HepG2 (cell line): ENCODE results near the gene RBBP9. TPM values are rescaled to one million over a fixed set of nuclear protein-coding genes. Genes with fewer than 3 reads are reported as not detected.

Source experiments
- ATAD3A ChIP-seq: sonication (generic); formaldehyde crosslinking; IDR thresholded peaks from 2 replicates; pipeline ENCODE4 v1.4.0; 2020; ENCODE audit warnings: missing genetic modification reagents
- EEA1 ChIP-seq: sonication (generic); formaldehyde crosslinking; IDR thresholded peaks from 2 replicates; pipeline ENCODE4 v1.5.1; 2020; ENCODE audit warnings: mild to moderate bottlenecking, missing genetic modification reagents, borderline replicate concordance
- KDM4B ChIP-seq: sonication (generic); formaldehyde crosslinking; IDR thresholded peaks from 2 replicates; pipeline ENCODE4 v1.4.0; 2020; ENCODE audit warnings: missing genetic modification reagents
- MIXL1 ChIP-seq: IDR thresholded peaks from 2 replicates; pipeline ENCODE4 v1.6.1; 2016
- NRL ChIP-seq: sonication (generic); formaldehyde crosslinking; IDR thresholded peaks from 2 replicates; pipeline ENCODE4 v1.5.0; 2020; ENCODE audit warnings: missing genetic modification reagents, mild to moderate bottlenecking, moderate library complexity, borderline replicate concordance
- TEAD3 ChIP-seq: optimal IDR thresholded peaks from 2 replicates; pipeline ENCODE3; 2016; ENCODE audit warnings: borderline replicate concordance
- TP53 ChIP-seq: sonication (generic); formaldehyde crosslinking; conservative IDR thresholded peaks from 2 replicates; pipeline ENCODE4 v1.4.0; 2020; ENCODE audit warnings: missing genetic modification reagents
- XBP1 ChIP-seq: sonication (generic); formaldehyde crosslinking; IDR thresholded peaks from 2 replicates; pipeline ENCODE4 v1.5.0; 2020; ENCODE audit warnings: missing genetic modification reagents
- ZKSCAN8 ChIP-seq: IDR thresholded peaks from 2 replicates; pipeline ENCODE4 v1.6.1; 2016; ENCODE audit warnings: borderline replicate concordance, missing genetic modification reagents, missing compliant biosample characterization
- ZNF225 ChIP-seq: sonication (generic); formaldehyde crosslinking; IDR thresholded peaks from 2 replicates; pipeline ENCODE4 v1.4.0; 2020; ENCODE audit warnings: mild to moderate bottlenecking, missing genetic modification reagents
- ZNF232 ChIP-seq: sonication (generic); formaldehyde crosslinking; IDR thresholded peaks from 2 replicates; pipeline ENCODE4 v1.4.0; 2020; ENCODE audit warnings: missing genetic modification reagents, borderline replicate concordance
- ZNF263 ChIP-seq: sonication (generic); formaldehyde crosslinking; IDR thresholded peaks from 2 replicates; pipeline ENCODE4 v1.4.0; 2020; ENCODE audit warnings: missing genetic modification reagents
- ZNF264 ChIP-seq: sonication (generic); formaldehyde crosslinking; IDR thresholded peaks from 2 replicates; pipeline ENCODE4 v1.4.0; 2020; ENCODE audit warnings: missing genetic modification reagents
- ZNF878 ChIP-seq: sonication (generic); formaldehyde crosslinking; IDR thresholded peaks from 2 replicates; pipeline ENCODE4 v1.8.1; 2023; ENCODE audit warnings: mild to moderate bottlenecking, missing genetic modification reagents, moderate library complexity
- polyA plus RNA-seq, 8 experiments: library from polyadenylated mRNA; depleted of rRNA in 3 of 8; stranded (reverse) in 7 of 8; unstranded in 1 of 8; fragments of >200 nt; fragmentation: Illumina TruSeq in 4 of 8; extraction: Trizol in 4 of 8; gene quantifications; 2 replicates each; pipeline versions ENCODE4 v1.2.1 to v1.2.3, GENCODE V29; 2011 to 2016; ENCODE audit warnings: low read depth in 4 of 8, missing spikeins in 1 of 8, mixed read lengths in 1 of 8; ENCODE audit not compliant: insufficient read depth in 1 of 8
- total RNA-seq, 5 experiments: library from RNA; depleted of rRNA; stranded (reverse); fragments of >200 nt; fragmentation: Illumina TruSeq; extraction: Trizol; gene quantifications; 2 replicates each; pipeline ENCODE4 v1.2.3, GENCODE V29; 2016; ENCODE audit warnings: low read depth in 1 of 5
- TF ChIP-seq, protein P1 (sequence below): sonication (generic); formaldehyde crosslinking; IDR thresholded peaks from 2 replicates; pipeline ENCODE4 v1.5.0; 2020; ENCODE audit warnings: mild to moderate bottlenecking, missing genetic modification reagents, moderate library complexity
- TF ChIP-seq, protein P2 (sequence below): sonication (generic); formaldehyde crosslinking; IDR thresholded peaks from 2 replicates; pipeline ENCODE4 v1.5.0; 2020; ENCODE audit warnings: missing genetic modification reagents
- TF ChIP-seq, protein P3 (sequence below): sonication (generic); formaldehyde crosslinking; IDR thresholded peaks from 2 replicates; pipeline ENCODE4 v1.8.1; 2023; ENCODE audit warnings: mild to moderate bottlenecking, missing genetic modification reagents
- TF ChIP-seq, protein P4 (sequence below): sonication (generic); formaldehyde crosslinking; IDR thresholded peaks from 2 replicates; pipeline ENCODE4 v1.4.0; 2020; ENCODE audit warnings: mild to moderate bottlenecking, low read depth, missing genetic modification reagents
- TF ChIP-seq, protein P5 (sequence below): sonication (generic); formaldehyde crosslinking; IDR thresholded peaks from 2 replicates; pipeline ENCODE4 v1.4.0; 2020; ENCODE audit warnings: low read depth, mild to moderate bottlenecking, missing genetic modification reagents

The RBBP9 gene
- total and polyA plus RNA-seq, 2 of the 13 experiments (the other 11 are each of a cell fraction or from before 2014, with no cell fraction given) = 28.0 to 56.3 TPM

DNA sequence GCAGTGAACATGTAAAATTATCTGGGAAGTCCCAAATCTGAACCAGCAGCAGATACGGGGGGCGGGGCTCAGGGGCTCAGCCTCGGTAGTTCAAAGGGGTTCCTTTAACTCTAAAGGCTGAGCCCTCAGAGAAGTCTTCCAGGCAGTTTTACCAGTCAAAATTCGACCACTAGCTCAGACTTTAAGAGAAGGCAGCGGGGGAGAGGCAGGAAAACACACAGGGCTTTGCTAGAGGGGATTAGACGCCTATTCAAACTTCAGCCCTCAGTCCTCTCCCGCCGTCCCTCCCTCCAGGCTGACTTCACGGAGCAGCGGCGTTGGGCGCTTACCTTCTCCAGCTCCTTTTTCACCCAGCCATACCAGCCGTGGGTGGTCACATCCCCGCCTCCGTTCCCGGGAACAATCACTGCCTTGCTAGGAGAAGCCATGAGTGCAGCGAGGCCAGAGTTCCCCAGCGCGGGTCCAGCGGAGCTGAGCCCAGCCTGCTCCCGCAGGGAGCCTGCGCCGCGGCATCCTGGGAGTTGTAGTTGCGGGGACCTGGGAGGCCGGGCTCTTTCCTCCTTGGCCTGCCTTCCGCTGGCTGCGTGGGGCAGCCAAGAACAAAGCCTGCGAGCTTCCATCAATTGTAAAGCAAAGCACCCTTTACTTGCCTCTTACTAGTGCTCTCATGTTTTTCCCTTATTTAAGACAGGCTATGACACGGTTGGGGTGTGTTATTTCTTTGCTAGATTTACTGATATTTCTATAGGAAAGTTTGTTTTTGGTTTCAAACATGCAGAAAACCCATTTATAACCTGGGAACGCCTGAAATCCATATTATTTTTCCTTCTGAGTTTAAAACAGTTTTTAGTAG lies at the start of gene RBBP9 (continued):
- TF ChIP-seq, protein P1, sequence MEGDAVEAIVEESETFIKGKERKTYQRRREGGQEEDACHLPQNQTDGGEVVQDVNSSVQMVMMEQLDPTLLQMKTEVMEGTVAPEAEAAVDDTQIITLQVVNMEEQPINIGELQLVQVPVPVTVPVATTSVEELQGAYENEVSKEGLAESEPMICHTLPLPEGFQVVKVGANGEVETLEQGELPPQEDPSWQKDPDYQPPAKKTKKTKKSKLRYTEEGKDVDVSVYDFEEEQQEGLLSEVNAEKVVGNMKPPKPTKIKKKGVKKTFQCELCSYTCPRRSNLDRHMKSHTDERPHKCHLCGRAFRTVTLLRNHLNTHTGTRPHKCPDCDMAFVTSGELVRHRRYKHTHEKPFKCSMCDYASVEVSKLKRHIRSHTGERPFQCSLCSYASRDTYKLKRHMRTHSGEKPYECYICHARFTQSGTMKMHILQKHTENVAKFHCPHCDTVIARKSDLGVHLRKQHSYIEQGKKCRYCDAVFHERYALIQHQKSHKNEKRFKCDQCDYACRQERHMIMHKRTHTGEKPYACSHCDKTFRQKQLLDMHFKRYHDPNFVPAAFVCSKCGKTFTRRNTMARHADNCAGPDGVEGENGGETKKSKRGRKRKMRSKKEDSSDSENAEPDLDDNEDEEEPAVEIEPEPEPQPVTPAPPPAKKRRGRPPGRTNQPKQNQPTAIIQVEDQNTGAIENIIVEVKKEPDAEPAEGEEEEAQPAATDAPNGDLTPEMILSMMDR (CRISPR knock-in tag) = peak; percentile 29; the same call in 1 of the 2 replicates
- TF ChIP-seq MIXL1 (CRISPR knock-in tag) (peak; percentile 73), ZKSCAN8 (CRISPR knock-in tag) (peak; percentile 77; the same call in 1 of the 2 replicates), ZNF232 (CRISPR knock-in tag) (peak; percentile 84; the same call in 1 of the 2 replicates), KDM4B (CRISPR knock-in tag) (no peak; the same call in none of the 2 replicates), XBP1 (CRISPR knock-in tag) (peak; percentile 71; the same call in 1 of the 2 replicates), ATAD3A (CRISPR knock-in tag) (peak; percentile 82; the same call in 1 of the 2 replicates), NRL (peak; percentile 86; the same call in 1 of the 2 replicates), ZNF878 (CRISPR knock-in tag) (0 out of 2 replicates have a peak, but pooled peaks have one; percentile 16), TEAD3 (CRISPR knock-in tag) (peak; percentile 70), ZNF264 (CRISPR knock-in tag) (peak; percentile 79; the same call in 1 of the 2 replicates), TP53 (CRISPR knock-in tag) (no peak), EEA1 (CRISPR knock-in tag) (peak; percentile 92; the same call in 1 of the 2 replicates), ZNF225 (CRISPR knock-in tag) (peak; percentile 90; the same call in 1 of the 2 replicates), ZNF263 (0 out of 2 replicates have a peak, but pooled peaks have one; percentile 33)
- TF ChIP-seq, protein P2, sequence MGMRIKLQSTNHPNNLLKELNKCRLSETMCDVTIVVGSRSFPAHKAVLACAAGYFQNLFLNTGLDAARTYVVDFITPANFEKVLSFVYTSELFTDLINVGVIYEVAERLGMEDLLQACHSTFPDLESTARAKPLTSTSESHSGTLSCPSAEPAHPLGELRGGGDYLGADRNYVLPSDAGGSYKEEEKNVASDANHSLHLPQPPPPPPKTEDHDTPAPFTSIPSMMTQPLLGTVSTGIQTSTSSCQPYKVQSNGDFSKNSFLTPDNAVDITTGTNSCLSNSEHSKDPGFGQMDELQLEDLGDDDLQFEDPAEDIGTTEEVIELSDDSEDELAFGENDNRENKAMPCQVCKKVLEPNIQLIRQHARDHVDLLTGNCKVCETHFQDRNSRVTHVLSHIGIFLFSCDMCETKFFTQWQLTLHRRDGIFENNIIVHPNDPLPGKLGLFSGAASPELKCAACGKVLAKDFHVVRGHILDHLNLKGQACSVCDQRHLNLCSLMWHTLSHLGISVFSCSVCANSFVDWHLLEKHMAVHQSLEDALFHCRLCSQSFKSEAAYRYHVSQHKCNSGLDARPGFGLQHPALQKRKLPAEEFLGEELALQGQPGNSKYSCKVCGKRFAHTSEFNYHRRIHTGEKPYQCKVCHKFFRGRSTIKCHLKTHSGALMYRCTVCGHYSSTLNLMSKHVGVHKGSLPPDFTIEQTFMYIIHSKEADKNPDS = peak; percentile 47; the same call in 1 of the 2 replicates
- TF ChIP-seq, protein P3, sequence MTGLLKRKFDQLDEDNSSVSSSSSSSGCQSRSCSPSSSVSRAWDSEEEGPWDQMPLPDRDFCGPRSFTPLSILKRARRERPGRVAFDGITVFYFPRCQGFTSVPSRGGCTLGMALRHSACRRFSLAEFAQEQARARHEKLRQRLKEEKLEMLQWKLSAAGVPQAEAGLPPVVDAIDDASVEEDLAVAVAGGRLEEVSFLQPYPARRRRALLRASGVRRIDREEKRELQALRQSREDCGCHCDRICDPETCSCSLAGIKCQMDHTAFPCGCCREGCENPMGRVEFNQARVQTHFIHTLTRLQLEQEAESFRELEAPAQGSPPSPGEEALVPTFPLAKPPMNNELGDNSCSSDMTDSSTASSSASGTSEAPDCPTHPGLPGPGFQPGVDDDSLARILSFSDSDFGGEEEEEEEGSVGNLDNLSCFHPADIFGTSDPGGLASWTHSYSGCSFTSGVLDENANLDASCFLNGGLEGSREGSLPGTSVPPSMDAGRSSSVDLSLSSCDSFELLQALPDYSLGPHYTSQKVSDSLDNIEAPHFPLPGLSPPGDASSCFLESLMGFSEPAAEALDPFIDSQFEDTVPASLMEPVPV (CRISPR knock-in tag) = peak; percentile 83; the same call in 1 of the 2 replicates
- TF ChIP-seq, protein P4, sequence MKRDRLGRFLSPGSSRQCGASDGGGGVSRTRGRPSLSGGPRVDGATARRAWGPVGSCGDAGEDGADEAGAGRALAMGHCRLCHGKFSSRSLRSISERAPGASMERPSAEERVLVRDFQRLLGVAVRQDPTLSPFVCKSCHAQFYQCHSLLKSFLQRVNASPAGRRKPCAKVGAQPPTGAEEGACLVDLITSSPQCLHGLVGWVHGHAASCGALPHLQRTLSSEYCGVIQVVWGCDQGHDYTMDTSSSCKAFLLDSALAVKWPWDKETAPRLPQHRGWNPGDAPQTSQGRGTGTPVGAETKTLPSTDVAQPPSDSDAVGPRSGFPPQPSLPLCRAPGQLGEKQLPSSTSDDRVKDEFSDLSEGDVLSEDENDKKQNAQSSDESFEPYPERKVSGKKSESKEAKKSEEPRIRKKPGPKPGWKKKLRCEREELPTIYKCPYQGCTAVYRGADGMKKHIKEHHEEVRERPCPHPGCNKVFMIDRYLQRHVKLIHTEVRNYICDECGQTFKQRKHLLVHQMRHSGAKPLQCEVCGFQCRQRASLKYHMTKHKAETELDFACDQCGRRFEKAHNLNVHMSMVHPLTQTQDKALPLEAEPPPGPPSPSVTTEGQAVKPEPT (CRISPR knock-in tag) = peak; percentile 47; the same call in 1 of the 2 replicates
- TF ChIP-seq, protein P5, sequence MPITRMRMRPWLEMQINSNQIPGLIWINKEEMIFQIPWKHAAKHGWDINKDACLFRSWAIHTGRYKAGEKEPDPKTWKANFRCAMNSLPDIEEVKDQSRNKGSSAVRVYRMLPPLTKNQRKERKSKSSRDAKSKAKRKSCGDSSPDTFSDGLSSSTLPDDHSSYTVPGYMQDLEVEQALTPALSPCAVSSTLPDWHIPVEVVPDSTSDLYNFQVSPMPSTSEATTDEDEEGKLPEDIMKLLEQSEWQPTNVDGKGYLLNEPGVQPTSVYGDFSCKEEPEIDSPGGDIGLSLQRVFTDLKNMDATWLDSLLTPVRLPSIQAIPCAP (CRISPR knock-in tag) = no peak
